Measurements from ENCODE around the gene TMEM63C.

GRCh38 chr14:77286576-77286975 is 105.0 kb downstream of the TMEM63C start:
- no peak for TF ChIP-seq CTCF (IDR thresholded peaks at IDR 0.05)
- no peak for TF ChIP-seq EZH2 (IDR thresholded peaks at IDR 0.05; ENCODE audit: borderline replicate concordance, insufficient read depth, low read depth, low read length, poor library complexity, severe bottlenecking)
